Cardiac fibroblast (primary cell): ENCODE results near the gene GUCA2B.

Source experiments
- DNase-seq, 2 donors: peaks; one replicate each; pipeline versions ENCODE4 v3.0.0 to v3.0.0-alpha.2; 2010; ENCODE audit warnings: low read depth in 2 of 2
- H3K4me3 ChIP-seq, 2 donors: replicated peaks in 1 of 2; 1 replicate in 1 of 2; 2 replicates in 1 of 2; pipeline ENCODE4 v1.5.1; 2011; ENCODE audit warnings: low read depth in 2 of 2, low read length in 2 of 2, mild to moderate bottlenecking in 2 of 2, moderate library complexity in 1 of 2
- CTCF ChIP-seq: IDR thresholded peaks from one replicate; pipeline ENCODE4 v1.5.1; 2011; ENCODE audit warnings: low read depth, mild to moderate bottlenecking, low read length, inconsistent platforms

Gene GUCA2B

GRCh38 chr1:42152907-42153600 is at the start of gene GUCA2B:
Gene GUCA2B (plus strand): TSS chr1:42153410. CDS start chr1:42153451, 41 bp downstream.
- no peak for DNase-seq
- no peak within 1 kb of the TSS for H3K4me3 ChIP-seq
- no peak for TF ChIP-seq CTCF

GRCh38 chr1:42105025-42105424 is 48.2 kb upstream of the GUCA2B start:
- DNase-seq, result no peak
- no peak for TF ChIP-seq CTCF
- H3K4me3 ChIP-seq, result no peak overlapping the region

- no peak for DNase-seq
- TF ChIP-seq CTCF, result no peak
- no peak overlapping the region for H3K4me3 ChIP-seq
Measured at GRCh38 chr1:42108309-42108708, 44.9 kb upstream of the GUCA2B start.

DNA sequence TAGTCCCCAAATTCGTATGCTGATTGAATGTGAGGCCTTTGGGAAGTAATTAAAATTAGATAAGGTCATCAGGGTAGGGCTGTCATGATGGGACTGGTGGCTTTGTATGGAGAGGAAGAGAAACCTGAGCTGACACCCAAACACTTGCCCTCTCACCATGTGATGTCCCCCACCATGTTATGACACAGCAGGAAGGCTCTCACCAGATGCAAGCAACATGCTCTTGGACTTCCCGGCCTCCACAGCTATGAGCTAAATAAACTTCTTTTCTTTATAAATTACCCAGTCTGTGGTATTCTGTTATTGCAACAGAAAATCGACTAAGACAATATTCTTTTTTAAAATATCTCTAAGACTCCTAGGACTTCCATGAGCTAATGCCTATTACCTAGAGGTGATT is 43.6 kb upstream of the GUCA2B start:
- TF ChIP-seq CTCF, result no peak
- H3K4me3 ChIP-seq, result no peak overlapping the region
- DNase-seq, result no peak

DNA sequence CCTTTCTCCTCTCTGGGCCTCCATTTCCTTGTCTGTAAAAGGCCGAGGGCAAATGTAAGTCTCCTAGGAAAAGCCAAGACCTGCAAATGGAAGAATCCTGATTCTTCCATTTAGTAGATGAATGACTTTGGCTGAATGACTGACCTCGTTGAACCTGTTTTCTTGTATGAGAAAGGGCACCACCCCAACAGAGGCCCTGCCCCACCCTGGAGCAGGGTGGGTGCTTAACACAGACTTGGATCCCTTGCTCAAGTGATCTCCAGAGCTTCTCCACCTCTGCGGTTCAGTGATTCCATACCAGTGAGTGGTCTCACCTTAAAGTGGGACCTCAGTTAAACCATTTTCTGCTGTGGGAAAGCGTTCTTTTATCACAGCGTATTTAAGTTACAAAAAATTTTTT is 39.0 kb upstream of the GUCA2B start:
- no peak for TF ChIP-seq CTCF
- DNase-seq, result no peak
- no peak overlapping the region for H3K4me3 ChIP-seq

- no peak for TF ChIP-seq CTCF
- DNase-seq, result no peak
- H3K4me3 ChIP-seq, result no peak overlapping the region
Measured at GRCh38 chr1:42117214-42117613, 36.0 kb upstream of the GUCA2B start.

DNA sequence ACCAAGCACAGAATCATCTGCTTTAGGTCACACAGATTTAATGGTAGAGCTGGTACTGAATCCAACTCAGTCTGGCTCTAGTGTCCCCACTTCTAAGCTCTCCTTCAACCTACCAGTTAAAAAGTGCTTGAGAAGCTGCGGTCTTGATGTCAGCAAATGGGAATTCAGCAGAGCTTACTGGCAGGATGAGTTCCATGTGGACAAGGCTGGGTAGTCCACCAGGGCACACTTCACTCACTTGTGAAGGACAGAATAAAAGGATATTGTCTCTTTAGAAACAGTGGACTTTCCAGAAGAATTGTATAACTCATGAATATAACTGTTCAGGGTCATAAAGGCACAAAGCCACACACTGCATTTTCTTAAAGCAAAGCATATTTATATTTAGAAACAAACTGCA is 35.1 kb upstream of the GUCA2B start:
- no peak for DNase-seq
- TF ChIP-seq CTCF, result no peak
- H3K4me3 ChIP-seq, result no peak overlapping the region
